Uterus (tissue), 2 donors: ENCODE results near the gene FMNL2.

Experiments used
- POLR2A ChIP-seq, 2 donors: fragments of 450-650 bp; IDR thresholded peaks; one replicate each; pipeline ENCODE4 v1.6.1; 2016; ENCODE audit warnings: antibody characterized with exemption in 2 of 2, mild to moderate bottlenecking in 1 of 2, moderate library complexity in 1 of 2
- TF ChIP-seq, protein P1 (sequence below), 4 experiments: fragments of 200-600 bp in 2 of 4; fragments of 450-650 bp in 2 of 4; sonication (generic) in 2 of 4; IDR thresholded peaks; one replicate each; pipeline ENCODE4 v1.5.1; 2016 to 2019; ENCODE audit warnings: antibody characterized with exemption in 4 of 4, mild to moderate bottlenecking in 2 of 4, moderate library complexity in 1 of 4

DNA sequence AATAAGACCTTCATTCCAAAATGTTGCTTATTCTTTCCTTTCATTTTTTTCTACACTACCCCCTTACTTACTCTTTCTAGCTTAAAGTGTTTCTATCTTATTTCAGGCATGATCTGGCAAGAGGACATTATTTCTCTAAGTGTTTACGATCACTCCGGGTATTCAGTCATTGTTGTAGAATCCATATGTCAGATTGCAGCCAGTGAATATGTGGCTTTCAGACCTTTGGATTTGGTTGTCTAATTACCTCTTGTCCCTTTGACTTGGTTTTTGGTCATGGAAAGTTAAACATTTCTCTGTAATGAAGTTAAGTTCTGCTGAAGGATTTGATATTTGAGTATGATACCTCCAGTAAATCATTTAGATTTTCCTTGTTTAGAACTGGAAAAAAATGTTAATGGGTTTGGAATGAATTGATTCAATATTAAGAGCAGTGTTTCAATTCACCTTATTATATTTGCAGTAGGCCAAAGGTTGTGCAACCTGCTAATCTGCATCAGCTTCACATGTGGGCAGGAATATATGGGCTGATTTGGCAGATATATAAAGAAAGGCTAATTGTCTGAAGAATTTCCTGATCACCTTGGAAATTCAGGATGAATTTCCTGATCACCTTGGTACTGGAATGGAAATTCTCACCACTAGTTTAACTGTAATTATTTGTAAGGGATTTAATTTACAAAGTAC, 227.4 kb downstream of the FMNL2 start:
- TF ChIP-seq, protein P1, sequence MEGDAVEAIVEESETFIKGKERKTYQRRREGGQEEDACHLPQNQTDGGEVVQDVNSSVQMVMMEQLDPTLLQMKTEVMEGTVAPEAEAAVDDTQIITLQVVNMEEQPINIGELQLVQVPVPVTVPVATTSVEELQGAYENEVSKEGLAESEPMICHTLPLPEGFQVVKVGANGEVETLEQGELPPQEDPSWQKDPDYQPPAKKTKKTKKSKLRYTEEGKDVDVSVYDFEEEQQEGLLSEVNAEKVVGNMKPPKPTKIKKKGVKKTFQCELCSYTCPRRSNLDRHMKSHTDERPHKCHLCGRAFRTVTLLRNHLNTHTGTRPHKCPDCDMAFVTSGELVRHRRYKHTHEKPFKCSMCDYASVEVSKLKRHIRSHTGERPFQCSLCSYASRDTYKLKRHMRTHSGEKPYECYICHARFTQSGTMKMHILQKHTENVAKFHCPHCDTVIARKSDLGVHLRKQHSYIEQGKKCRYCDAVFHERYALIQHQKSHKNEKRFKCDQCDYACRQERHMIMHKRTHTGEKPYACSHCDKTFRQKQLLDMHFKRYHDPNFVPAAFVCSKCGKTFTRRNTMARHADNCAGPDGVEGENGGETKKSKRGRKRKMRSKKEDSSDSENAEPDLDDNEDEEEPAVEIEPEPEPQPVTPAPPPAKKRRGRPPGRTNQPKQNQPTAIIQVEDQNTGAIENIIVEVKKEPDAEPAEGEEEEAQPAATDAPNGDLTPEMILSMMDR (IDR thresholded peaks at IDR 0.05): no peak
- no peak for TF ChIP-seq POLR2A (IDR thresholded peaks at IDR 0.05)
